GM12801 (cell line): Measurements from ENCODE around the gene PTPRN2.

ENCODE experiments used
- TF ChIP-seq, protein P1 (sequence below): IDR thresholded peaks from one replicate; pipeline ENCODE4 v1.5.1; 2011; ENCODE audit warnings: control low read depth; ENCODE audit not compliant: insufficient read length; ENCODE audit errors: extremely low read depth

PTPRN2 gene

DNA sequence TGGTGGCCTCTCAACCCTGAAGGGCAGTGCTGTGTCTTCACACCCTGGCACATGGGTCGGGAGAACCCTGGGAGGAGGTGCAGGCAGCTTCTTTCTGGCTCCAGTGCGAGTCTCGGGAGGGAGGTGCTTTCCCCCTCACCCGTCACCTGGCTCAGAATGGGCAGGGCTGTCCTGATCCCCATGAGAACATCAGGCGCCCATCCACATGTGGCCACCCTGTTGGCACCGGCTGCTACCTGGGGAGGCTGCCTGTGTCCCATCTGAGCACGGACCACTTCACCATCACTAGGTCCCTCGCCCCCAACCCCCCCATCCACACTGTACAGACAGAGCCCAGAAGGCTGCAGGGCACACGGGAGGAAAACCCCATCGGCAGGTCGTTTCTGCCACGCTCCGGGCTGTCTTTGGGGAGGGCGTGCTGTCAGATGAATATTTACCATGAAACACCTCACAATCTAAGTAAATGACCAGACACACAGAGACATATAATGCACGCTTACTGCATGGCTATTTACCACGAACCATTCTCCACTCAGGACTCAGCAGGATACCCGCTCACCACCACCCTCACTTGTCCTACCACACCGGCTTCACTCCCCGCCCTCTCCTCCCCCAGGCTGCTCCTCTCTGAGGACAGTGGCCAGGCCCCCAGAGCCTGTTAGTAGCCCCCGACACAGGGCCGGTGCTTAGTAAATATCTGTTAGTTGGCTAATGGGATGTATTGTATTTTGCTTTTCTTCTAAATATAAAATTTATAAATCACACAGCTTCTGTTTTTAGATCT lies 968.6 kb downstream of the PTPRN2 start:
- TF ChIP-seq, protein P1, sequence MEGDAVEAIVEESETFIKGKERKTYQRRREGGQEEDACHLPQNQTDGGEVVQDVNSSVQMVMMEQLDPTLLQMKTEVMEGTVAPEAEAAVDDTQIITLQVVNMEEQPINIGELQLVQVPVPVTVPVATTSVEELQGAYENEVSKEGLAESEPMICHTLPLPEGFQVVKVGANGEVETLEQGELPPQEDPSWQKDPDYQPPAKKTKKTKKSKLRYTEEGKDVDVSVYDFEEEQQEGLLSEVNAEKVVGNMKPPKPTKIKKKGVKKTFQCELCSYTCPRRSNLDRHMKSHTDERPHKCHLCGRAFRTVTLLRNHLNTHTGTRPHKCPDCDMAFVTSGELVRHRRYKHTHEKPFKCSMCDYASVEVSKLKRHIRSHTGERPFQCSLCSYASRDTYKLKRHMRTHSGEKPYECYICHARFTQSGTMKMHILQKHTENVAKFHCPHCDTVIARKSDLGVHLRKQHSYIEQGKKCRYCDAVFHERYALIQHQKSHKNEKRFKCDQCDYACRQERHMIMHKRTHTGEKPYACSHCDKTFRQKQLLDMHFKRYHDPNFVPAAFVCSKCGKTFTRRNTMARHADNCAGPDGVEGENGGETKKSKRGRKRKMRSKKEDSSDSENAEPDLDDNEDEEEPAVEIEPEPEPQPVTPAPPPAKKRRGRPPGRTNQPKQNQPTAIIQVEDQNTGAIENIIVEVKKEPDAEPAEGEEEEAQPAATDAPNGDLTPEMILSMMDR = no peak

DNA sequence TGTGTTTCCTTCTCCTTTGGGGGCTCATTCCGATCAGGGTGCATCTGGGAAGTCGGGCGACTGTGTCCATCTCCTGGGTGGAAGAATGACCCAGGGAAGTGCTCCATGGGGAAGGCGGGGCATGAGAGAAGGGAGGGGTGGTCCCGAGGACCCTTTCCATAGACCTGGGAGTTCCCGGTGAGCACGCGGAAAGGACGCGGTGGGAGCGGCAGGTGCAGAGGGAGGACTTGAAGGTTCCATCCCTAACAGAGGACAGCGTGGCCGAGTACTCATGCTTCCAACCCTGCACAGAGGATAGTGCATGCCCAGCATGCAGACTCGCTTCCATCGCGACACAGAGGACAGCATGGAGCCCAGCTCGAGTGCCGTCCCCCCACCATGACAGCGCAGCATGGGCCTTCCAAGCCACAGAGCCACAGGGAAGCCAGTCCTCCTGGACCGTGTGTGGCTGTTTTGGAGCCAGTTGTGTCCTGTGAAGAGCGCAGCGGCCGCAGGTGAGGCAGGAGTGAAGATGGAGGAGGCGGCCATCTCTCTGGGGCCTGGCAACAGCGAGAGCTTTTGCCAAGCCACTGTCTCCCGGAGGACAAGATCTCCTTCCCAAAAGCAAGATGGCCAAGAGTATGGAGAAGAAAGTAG lies 969.4 kb downstream of the PTPRN2 start:
- TF ChIP-seq, protein P1 = no peak

DNA sequence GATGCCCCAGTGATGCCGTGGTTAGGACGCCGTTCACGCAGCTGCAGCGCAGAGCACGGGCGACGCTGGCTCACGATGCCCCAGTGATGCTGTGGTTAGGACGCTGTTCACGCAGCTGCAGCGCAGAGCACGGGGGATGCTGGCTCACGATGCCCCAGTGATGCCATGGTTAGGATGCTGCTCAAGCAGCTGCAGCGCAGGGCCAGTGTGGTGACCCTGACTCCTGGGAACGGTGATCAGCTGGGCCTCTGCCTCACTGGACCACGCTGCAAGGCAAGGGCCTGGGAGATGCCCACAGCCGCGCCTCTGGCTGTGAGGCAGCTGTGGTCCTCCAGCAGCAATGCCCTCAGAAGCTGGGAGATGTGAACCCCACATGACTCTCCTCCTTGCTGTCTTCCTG lies 970.2 kb downstream of the PTPRN2 start:
- TF ChIP-seq, protein P1 = no peak

DNA sequence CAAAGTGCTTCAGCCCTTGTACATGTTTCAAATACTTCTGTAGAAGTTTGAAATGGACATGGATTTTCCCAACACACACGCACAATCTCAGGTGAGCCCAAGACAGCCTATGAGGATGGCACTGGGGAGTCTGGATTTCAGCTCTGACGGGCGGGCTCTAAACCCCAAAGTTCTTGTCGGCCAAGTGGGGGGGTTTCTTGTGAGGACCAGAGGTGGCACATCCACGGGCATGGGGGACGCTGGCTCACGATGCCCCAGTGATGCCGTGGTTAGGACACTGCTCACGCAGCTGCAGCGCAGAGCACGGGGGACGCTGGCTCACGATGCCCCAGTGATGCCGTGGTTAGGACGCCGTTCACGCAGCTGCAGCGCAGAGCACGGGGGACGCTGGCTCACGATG lies 970.7 kb downstream of the PTPRN2 start:
- TF ChIP-seq, protein P1 = no peak

DNA sequence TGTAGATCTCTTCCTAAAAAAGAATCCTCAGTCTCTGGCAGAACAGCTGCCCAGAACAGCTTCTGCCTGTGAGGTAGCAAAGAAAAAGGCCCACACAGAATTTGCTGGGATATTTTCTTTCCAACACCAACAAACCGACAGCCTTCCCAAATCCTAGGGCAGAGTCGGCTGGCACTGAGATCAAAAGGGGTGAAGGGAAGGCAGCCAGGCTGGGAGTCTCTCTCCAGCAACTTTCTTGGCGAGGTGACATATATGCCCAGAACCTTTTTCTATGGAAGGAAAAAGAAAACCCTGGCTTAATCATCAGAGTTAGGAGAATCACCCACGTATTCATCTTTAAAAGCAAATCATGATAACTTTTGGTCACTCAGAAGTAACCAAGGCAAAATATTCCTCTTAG lies 971.2 kb downstream of the PTPRN2 start:
- TF ChIP-seq, protein P1 = no peak

DNA sequence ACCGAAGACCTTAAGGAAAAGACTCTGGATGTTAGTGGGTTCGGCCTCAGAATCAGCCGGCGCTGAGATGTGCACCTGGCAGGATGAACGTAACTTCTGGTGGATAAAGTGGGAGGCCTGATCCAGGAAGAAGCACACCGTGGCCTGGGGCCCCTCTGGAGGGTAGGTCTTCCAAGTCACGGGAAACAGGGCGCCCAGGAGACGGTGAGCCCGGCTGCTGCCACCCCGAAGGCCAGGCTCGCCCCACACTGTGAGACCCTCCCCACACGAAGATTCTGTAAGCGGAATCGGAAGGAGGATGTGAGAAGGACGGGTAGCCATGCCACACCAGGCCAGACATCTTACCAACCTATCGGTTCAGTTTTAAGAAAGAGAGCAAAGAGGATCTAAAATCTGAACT lies 971.8 kb downstream of the PTPRN2 start:
- TF ChIP-seq, protein P1 = no peak

DNA sequence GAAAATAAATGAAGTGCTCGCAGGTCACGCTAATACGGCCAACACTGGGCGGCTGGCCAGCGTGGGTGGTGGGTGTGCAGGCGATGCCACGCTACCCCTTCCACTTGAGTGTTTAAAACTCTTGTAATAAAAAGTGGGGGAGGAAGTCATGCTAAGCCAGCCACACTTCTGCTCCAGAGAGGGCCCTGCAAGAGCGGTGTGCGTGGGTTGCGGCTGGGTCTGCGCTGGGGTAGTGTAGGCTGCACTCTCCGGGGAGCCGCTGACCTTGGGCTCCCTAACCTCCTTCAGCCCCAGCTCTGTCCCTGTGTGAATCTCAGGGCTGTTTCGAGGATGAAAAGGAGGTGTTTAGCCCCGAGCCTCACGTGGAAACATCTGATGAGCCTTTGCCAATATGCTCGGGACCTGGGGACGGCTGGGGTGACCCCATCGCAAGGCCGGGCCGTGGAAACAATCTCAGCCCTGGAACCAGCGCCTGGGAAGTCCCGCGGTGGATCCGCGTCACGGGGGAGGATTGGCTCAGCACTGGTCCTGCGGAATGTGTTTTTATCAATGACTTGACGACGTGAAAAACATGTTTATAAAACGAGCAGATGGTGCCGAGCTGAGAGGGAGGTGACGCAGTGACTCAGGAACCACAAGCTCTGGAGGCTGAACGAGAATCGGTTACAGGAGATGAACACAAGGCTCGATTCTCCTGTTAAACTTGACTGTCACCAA lies 972.4 kb downstream of the PTPRN2 start:
- TF ChIP-seq, protein P1 = no peak
